Measurements from ENCODE around the gene TYRP1. TPM values are rescaled to one million over a fixed set of nuclear protein-coding genes. Genes with fewer than 3 reads are reported as not detected.

The TYRP1 gene
- total RNA-seq, 1 experiment from 2014 or later: 0.15 TPM

DNA sequence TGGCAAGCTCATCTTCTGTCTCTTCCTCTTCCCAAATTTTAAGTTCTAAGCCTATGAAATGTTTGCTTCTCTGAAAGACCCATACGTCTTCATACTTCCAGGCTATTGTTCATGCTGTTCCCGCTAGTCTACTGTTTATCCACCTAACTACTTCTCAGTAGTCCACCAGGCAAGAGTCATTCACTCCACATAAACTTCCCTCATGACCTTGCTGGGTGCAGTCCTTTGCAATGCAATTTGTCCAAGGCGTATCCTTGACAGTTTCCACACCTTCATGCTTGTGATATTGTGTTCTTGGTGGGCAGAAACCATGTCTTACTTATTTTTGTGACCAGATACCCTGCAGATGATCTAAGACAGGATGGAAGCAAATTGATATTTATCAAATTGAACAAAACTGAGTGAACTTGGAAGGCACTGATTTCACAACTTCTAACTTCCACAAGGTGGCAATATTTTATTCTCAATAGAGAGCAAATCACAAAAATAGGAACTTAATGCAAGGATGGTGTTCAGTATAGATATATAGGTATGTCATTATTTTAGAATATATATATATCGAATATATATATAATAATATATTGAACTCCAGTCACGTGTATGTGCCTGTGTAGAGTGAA lies 30.3 kb downstream of the TYRP1 start:
- H3K36me3 ChIP-seq (ENCODE audit: insufficient read depth, low read length): no peaks in the 10 kb centered on the region
- H3K4me2 ChIP-seq (ENCODE audit: low read depth, low read length, poor library complexity, severe bottlenecking): no peak overlapping the region
- H3K27me3 ChIP-seq (ENCODE audit: low read length): no peaks in the 10 kb centered on the region
- H3K4me1 ChIP-seq (ENCODE audit: low read length): no peaks in the 10 kb centered on the region
- peak; percentile 60 for DNase-seq
- no peaks in the 10 kb centered on the region for H4K20me1 ChIP-seq (ENCODE audit: insufficient read depth, low read depth, low read length)
- H2AFZ ChIP-seq (ENCODE audit: low read length): no peak overlapping the region
- no peak overlapping the region for H3K27ac ChIP-seq (ENCODE audit: low read length)
- no peak overlapping the region for H3K4me3 ChIP-seq (ENCODE audit: low read length)
- H3K79me2 ChIP-seq (ENCODE audit: low read length): no peaks in the 10 kb centered on the region
- H3K9me2 ChIP-seq (replicated peaks; ENCODE audit: insufficient read depth, low read length): no peaks in the 10 kb centered on the region
- H3K9ac ChIP-seq (ENCODE audit: low read length): no peak overlapping the region
- H3K9me3 ChIP-seq (ENCODE audit: low read length): no peaks in the 10 kb centered on the region

- Histone ChIP-seq H3K27me3 (ENCODE audit: low read length) (no peaks in the 10 kb centered on the region), H3K36me3 (ENCODE audit: insufficient read depth, low read length) (no peaks in the 10 kb centered on the region), H3K4me1 (ENCODE audit: low read length) (no peaks in the 10 kb centered on the region), H4K20me1 (ENCODE audit: insufficient read depth, low read depth, low read length) (no peaks in the 10 kb centered on the region), H2AFZ (ENCODE audit: low read length) (no peak overlapping the region), H3K9me3 (ENCODE audit: low read length) (no peaks in the 10 kb centered on the region), H3K27ac (ENCODE audit: low read length) (no peak overlapping the region), H3K4me3 (ENCODE audit: low read length) (no peak overlapping the region), H3K79me2 (ENCODE audit: low read length) (no peaks in the 10 kb centered on the region), H3K9me2 (replicated peaks; ENCODE audit: insufficient read depth, low read length) (no peaks in the 10 kb centered on the region), H3K4me2 (ENCODE audit: low read depth, low read length, poor library complexity, severe bottlenecking) (no peak overlapping the region), H3K9ac (ENCODE audit: low read length) (no peak overlapping the region)
- DNase-seq: no peak
Observed at GRCh38 chr9:12726795-12727194, 33.6 kb downstream of the TYRP1 start.

GRCh38 chr9:12730198-12730597 lies 37.0 kb downstream of the TYRP1 start:
- Histone ChIP-seq H3K27me3 (ENCODE audit: low read length) (no peaks in the 10 kb centered on the region), H3K9me3 (ENCODE audit: low read length) (no peaks in the 10 kb centered on the region), H4K20me1 (ENCODE audit: insufficient read depth, low read depth, low read length) (no peaks in the 10 kb centered on the region), H2AFZ (ENCODE audit: low read length) (no peak overlapping the region), H3K4me2 (ENCODE audit: low read depth, low read length, poor library complexity, severe bottlenecking) (no peak overlapping the region), H3K9me2 (replicated peaks; ENCODE audit: insufficient read depth, low read length) (no peaks in the 10 kb centered on the region), H3K4me3 (ENCODE audit: low read length) (no peak overlapping the region), H3K27ac (ENCODE audit: low read length) (no peak overlapping the region), H3K9ac (ENCODE audit: low read length) (no peak overlapping the region), H3K79me2 (ENCODE audit: low read length) (no peaks in the 10 kb centered on the region), H3K4me1 (ENCODE audit: low read length) (no peaks in the 10 kb centered on the region), H3K36me3 (ENCODE audit: insufficient read depth, low read length) (no peaks in the 10 kb centered on the region)
- DNase-seq: no peak

DNA sequence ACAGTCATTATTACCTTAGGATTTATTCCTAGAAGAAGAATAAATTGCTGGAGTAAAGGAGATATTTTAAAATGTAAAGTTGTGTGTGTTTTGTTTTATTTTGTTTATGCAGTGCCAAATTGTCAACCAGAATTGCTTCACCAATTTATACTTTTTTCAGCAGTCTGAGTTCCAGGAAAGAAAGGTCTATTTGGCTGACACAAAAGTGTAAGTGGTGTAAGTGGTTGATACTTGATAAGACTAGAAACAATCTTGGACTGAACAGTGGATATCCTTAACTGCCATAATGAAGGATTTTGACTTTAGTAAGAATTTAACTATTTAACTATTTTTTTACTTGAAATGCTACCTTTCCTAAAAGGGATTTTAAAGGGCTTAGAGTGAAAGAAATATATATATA lies 37.7 kb downstream of the TYRP1 start:
- Histone ChIP-seq H3K4me3 (ENCODE audit: low read length) (no peak overlapping the region), H3K27me3 (ENCODE audit: low read length) (no peaks in the 10 kb centered on the region), H3K9me2 (replicated peaks; ENCODE audit: insufficient read depth, low read length) (no peaks in the 10 kb centered on the region), H3K4me1 (ENCODE audit: low read length) (no peaks in the 10 kb centered on the region), H3K79me2 (ENCODE audit: low read length) (no peaks in the 10 kb centered on the region), H4K20me1 (ENCODE audit: insufficient read depth, low read depth, low read length) (no peaks in the 10 kb centered on the region), H3K27ac (ENCODE audit: low read length) (no peak overlapping the region), H3K4me2 (ENCODE audit: low read depth, low read length, poor library complexity, severe bottlenecking) (no peak overlapping the region), H3K9me3 (ENCODE audit: low read length) (no peaks in the 10 kb centered on the region), H3K9ac (ENCODE audit: low read length) (no peak overlapping the region), H3K36me3 (ENCODE audit: insufficient read depth, low read length) (no peaks in the 10 kb centered on the region), H2AFZ (ENCODE audit: low read length) (no peak overlapping the region)
- DNase-seq: no peak

DNA sequence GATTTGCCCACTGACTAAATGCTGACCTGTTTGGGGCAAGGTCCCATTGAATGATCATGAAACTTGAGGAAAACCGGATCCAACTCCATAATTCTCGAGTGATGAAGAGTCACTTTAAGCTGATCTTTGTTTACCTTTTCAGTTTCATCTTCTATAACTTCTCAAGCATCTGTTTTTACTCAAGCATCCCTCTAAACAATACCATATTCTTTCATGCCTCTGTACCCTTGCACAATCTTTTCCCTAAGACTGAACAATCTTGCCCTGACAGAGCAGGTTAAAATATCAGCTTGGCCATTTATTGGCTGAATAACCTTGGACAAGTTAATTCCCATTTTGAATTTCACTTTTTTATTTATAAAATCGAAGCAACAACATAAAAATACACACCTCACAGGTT lies 39.8 kb downstream of the TYRP1 start:
- no peak overlapping the region for H3K9ac ChIP-seq (ENCODE audit: low read length)
- no peak for DNase-seq
- H3K9me2 ChIP-seq (replicated peaks; ENCODE audit: insufficient read depth, low read length): no peaks in the 10 kb centered on the region
- no peak overlapping the region for H2AFZ ChIP-seq (ENCODE audit: low read length)
- H3K36me3 ChIP-seq (ENCODE audit: insufficient read depth, low read length): no peaks in the 10 kb centered on the region
- no peak overlapping the region for H3K27ac ChIP-seq (ENCODE audit: low read length)
- H3K27me3 ChIP-seq (ENCODE audit: low read length): no peaks in the 10 kb centered on the region
- H3K79me2 ChIP-seq (ENCODE audit: low read length): no peaks in the 10 kb centered on the region
- no peaks in the 10 kb centered on the region for H4K20me1 ChIP-seq (ENCODE audit: insufficient read depth, low read depth, low read length)
- no peak overlapping the region for H3K4me2 ChIP-seq (ENCODE audit: low read depth, low read length, poor library complexity, severe bottlenecking)
- H3K4me1 ChIP-seq (ENCODE audit: low read length): no peaks in the 10 kb centered on the region
- H3K9me3 ChIP-seq (ENCODE audit: low read length): no peaks in the 10 kb centered on the region
- no peak overlapping the region for H3K4me3 ChIP-seq (ENCODE audit: low read length)

- Histone ChIP-seq H3K9me2 (replicated peaks; ENCODE audit: insufficient read depth, low read length) (no peaks in the 10 kb centered on the region), H3K79me2 (ENCODE audit: low read length) (no peaks in the 10 kb centered on the region), H3K9me3 (ENCODE audit: low read length) (no peaks in the 10 kb centered on the region), H3K36me3 (ENCODE audit: insufficient read depth, low read length) (no peaks in the 10 kb centered on the region), H2AFZ (ENCODE audit: low read length) (no peak overlapping the region), H3K4me3 (ENCODE audit: low read length) (no peak overlapping the region), H3K9ac (ENCODE audit: low read length) (no peak overlapping the region), H3K27me3 (ENCODE audit: low read length) (no peaks in the 10 kb centered on the region), H4K20me1 (ENCODE audit: insufficient read depth, low read depth, low read length) (no peaks in the 10 kb centered on the region), H3K4me1 (ENCODE audit: low read length) (no peaks in the 10 kb centered on the region), H3K4me2 (ENCODE audit: low read depth, low read length, poor library complexity, severe bottlenecking) (no peak overlapping the region), H3K27ac (ENCODE audit: low read length) (no peak overlapping the region)
- no peak for DNase-seq
Observed at GRCh38 chr9:12735665-12736064, 42.5 kb downstream of the TYRP1 start.

DNA sequence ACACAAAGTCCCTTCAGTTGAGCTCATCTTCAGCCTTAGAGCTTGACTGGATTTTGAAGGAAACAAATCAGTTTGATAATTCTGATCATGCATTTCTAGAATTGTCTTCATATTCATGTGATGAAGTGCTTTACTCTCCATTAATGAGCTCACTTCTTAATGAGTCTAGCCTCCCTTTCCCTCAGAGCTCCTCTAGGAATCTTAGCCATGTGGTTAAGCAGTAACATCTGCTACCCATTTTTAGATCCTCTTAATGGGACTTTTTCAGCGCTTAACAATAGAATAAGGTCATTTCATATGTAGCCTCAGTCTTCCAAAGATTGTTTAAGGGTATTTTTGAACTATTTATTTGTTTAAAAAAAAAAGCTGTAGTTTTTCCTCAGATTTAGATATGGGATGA lies 44.7 kb downstream of the TYRP1 start:
- H4K20me1 ChIP-seq (ENCODE audit: insufficient read depth, low read depth, low read length): no peaks in the 10 kb centered on the region
- no peaks in the 10 kb centered on the region for H3K79me2 ChIP-seq (ENCODE audit: low read length)
- H3K27ac ChIP-seq (ENCODE audit: low read length): no peak overlapping the region
- H3K4me3 ChIP-seq (ENCODE audit: low read length): no peak overlapping the region
- no peaks in the 10 kb centered on the region for H3K9me2 ChIP-seq (replicated peaks; ENCODE audit: insufficient read depth, low read length)
- H3K36me3 ChIP-seq (ENCODE audit: insufficient read depth, low read length): no peaks in the 10 kb centered on the region
- no peak overlapping the region for H3K4me2 ChIP-seq (ENCODE audit: low read depth, low read length, poor library complexity, severe bottlenecking)
- DNase-seq: no peak
- H3K4me1 ChIP-seq (ENCODE audit: low read length): no peaks in the 10 kb centered on the region
- H2AFZ ChIP-seq (ENCODE audit: low read length): no peak overlapping the region
- H3K9ac ChIP-seq (ENCODE audit: low read length): no peak overlapping the region
- no peaks in the 10 kb centered on the region for H3K27me3 ChIP-seq (ENCODE audit: low read length)
- no peaks in the 10 kb centered on the region for H3K9me3 ChIP-seq (ENCODE audit: low read length)

DNA sequence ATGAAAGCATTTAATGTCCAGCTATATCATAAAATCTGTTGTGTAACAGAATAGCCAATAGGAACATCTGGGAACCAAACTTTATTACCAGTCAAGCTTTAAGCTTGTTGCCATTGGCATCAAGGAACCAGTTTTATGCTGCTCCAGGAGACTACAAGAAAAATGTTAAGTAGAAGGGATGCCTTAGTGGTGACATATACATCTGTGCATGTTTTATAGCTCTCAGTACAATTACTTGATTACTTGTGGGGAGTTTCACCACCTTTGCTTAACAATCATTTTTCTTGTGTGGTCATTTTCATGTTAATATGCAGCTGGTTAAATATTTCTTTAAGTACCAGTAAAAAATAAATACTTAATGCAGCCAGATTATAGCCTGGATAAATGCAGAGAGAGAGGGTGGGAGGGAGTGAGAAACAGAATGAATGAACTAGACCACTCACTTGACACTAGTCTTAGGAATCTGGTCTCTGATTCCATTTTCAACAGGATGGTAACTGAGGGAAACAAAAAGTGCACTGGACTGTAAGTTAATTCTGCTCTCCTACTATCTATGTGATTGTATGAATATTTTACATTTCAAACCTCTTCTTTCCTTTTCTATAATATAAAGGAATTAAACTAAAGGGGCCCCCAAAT lies 45.9 kb downstream of the TYRP1 start:
- H3K79me2 ChIP-seq (ENCODE audit: low read length): no peaks in the 10 kb centered on the region
- H3K9ac ChIP-seq (ENCODE audit: low read length): no peak overlapping the region
- H3K27me3 ChIP-seq (ENCODE audit: low read length): no peaks in the 10 kb centered on the region
- no peak overlapping the region for H3K27ac ChIP-seq (ENCODE audit: low read length)
- no peak overlapping the region for H3K4me3 ChIP-seq (ENCODE audit: low read length)
- no peaks in the 10 kb centered on the region for H3K9me2 ChIP-seq (replicated peaks; ENCODE audit: insufficient read depth, low read length)
- no peaks in the 10 kb centered on the region for H3K4me1 ChIP-seq (ENCODE audit: low read length)
- H3K36me3 ChIP-seq (ENCODE audit: insufficient read depth, low read length): no peaks in the 10 kb centered on the region
- H2AFZ ChIP-seq (ENCODE audit: low read length): no peak overlapping the region
- no peak for DNase-seq
- H4K20me1 ChIP-seq (ENCODE audit: insufficient read depth, low read depth, low read length): no peaks in the 10 kb centered on the region
- H3K9me3 ChIP-seq (ENCODE audit: low read length): no peaks in the 10 kb centered on the region
- H3K4me2 ChIP-seq (ENCODE audit: low read depth, low read length, poor library complexity, severe bottlenecking): no peak overlapping the region

All from Karpas-422 (cell line).